Gastroesophageal sphincter (tissue), 3 donors: ENCODE measurements around the gene KRT85.

Experiments
- POLR2AphosphoS5 ChIP-seq: sonication (generic); formaldehyde crosslinking; IDR thresholded peaks from one replicate; pipeline ENCODE4 v1.6.1; 2017; ENCODE audit warnings: antibody characterized with exemption
- TF ChIP-seq, protein P1 (sequence below), 4 experiments: fragments of 200-600 bp in 2 of 4; fragments of 450-650 bp in 2 of 4; sonication (generic) in 1 of 4; IDR thresholded peaks; one replicate each; pipeline ENCODE4 v1.5.1; 2017 to 2019; ENCODE audit warnings: antibody characterized with exemption in 4 of 4, mild to moderate bottlenecking in 2 of 4, moderate library complexity in 2 of 4

DNA sequence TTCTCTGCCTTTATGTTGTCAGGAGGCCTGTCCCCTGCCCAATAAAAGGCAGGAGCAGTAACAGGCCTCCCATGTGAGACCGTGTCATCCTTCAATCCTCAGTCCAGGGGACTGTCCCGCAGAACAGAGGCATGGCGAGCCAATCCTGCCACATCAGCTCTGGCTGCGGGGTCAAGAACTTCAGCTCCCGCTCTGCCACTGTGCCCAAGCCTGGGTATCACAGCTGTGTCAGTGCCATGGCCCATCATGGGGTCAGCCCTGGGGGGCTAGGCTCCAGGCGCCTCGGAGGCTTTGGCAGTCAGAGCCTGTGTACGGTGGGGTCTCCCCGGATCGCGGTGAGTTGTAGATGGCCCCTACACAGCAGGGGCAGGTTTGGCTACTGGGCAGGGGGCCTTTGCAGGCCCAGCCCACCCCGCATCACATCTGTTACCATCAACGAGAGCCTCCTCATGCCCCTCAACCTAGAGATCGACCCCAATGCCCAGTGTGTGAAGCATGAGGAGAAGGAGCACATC, 26.2 kb downstream of the KRT85 start:
- TF ChIP-seq, protein P1, sequence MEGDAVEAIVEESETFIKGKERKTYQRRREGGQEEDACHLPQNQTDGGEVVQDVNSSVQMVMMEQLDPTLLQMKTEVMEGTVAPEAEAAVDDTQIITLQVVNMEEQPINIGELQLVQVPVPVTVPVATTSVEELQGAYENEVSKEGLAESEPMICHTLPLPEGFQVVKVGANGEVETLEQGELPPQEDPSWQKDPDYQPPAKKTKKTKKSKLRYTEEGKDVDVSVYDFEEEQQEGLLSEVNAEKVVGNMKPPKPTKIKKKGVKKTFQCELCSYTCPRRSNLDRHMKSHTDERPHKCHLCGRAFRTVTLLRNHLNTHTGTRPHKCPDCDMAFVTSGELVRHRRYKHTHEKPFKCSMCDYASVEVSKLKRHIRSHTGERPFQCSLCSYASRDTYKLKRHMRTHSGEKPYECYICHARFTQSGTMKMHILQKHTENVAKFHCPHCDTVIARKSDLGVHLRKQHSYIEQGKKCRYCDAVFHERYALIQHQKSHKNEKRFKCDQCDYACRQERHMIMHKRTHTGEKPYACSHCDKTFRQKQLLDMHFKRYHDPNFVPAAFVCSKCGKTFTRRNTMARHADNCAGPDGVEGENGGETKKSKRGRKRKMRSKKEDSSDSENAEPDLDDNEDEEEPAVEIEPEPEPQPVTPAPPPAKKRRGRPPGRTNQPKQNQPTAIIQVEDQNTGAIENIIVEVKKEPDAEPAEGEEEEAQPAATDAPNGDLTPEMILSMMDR (IDR thresholded peaks at IDR 0.05) = no peak
- TF ChIP-seq POLR2AphosphoS5 = no peak
